ENCODE measurements around the gene MAN2B2.

The MAN2B2 gene

DNA sequence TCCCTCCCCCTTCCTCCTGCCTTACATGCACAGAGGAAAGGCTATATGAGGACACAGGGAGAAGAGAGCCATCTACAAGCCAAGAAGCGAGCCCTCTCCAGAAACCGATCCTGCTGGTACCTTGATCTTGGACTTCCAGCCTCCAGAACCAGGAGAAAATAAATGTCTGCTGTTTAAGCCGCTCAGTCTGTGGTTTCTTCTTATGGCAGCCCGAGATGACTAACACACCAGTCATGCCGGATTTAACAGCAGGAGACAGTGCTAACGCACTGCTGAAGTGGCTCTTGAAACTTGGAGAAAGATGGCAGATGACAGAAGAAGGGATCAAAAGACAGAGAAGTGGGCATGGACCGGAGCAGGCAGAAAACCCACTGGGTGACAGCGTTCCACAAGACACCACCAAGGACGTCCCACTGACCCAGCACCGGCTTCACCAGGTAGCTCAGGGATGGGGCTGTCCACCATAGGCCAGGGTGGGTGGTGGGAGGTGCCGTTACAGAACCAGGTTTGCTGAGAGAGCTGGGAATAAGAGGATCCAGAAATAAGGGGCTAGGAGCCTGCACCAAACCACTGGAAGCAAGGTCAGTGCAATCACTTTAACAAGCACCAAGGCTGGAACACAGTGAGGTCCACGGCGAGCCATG is 6.2 kb upstream of the MAN2B2 start:
- FAIRE-seq (no peak), DNase-seq (ENCODE audit: insufficient read length) (no peak)
- TF ChIP-seq TAF1 (IDR thresholded peaks at IDR 0.05; ENCODE audit: borderline replicate concordance, low read depth, low read length) = no peak
- TF ChIP-seq POLR2AphosphoS5 (IDR thresholded peaks at IDR 0.05; ENCODE audit: low read depth, low read length) = no peak
- TF ChIP-seq POLR2A (IDR thresholded peaks at IDR 0.05; ENCODE audit: low read depth, low read length) = no peak

DNA sequence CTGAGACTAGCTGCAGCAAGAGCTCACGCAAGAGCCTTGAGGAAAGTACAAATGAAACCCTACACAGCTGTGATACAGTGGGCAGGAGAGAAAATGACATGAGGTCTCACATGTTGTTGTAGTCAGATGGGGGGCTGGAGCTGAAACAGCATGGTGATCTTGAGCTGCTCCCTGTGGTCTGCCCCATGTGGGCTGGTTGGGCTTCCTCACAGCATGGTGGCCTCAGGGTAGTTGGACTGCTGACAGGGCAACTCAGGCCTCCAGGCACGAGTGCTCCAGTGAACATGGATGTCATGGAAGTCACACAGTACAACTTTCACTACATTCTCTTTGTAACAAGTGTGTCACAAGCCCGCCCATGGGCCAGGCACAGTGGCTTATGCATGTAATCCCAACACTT is 3.4 kb upstream of the MAN2B2 start:
- TF ChIP-seq POLR2A (IDR thresholded peaks at IDR 0.05; ENCODE audit: low read depth, low read length) (no peak), TAF1 (IDR thresholded peaks at IDR 0.05; ENCODE audit: borderline replicate concordance, low read depth, low read length) (no peak), POLR2AphosphoS5 (IDR thresholded peaks at IDR 0.05; ENCODE audit: low read depth, low read length) (no peak)
- no peak for FAIRE-seq
- no peak for DNase-seq (ENCODE audit: insufficient read length)

DNA sequence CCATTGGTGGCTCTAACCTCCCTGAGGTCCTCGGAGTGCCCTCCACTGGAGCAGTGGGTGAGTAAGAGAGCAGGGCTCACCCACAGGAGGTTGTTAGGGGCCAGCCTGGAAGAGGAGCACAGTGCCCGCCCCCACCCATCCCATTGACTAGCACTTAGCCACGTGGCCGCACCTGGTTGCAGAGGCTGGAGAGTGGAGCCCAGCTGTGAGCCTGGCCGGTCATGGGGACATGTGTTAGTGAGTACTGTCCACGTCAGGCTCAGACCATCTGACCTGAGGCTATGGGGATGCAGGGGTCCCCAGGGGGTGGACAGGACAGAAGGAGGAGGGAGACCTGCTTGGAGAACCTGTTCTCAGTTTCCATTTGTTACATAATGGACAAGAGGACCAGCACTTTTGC is 1.4 kb upstream of the MAN2B2 start:
- TF ChIP-seq POLR2A (IDR thresholded peaks at IDR 0.05; ENCODE audit: low read depth, low read length) = no peak
- TF ChIP-seq POLR2AphosphoS5 (IDR thresholded peaks at IDR 0.05; ENCODE audit: low read depth, low read length) = no peak
- TF ChIP-seq TAF1 (IDR thresholded peaks at IDR 0.05; ENCODE audit: borderline replicate concordance, low read depth, low read length) = no peak
- FAIRE-seq = no peak
- DNase-seq (ENCODE audit: insufficient read length) = no peak

DNA sequence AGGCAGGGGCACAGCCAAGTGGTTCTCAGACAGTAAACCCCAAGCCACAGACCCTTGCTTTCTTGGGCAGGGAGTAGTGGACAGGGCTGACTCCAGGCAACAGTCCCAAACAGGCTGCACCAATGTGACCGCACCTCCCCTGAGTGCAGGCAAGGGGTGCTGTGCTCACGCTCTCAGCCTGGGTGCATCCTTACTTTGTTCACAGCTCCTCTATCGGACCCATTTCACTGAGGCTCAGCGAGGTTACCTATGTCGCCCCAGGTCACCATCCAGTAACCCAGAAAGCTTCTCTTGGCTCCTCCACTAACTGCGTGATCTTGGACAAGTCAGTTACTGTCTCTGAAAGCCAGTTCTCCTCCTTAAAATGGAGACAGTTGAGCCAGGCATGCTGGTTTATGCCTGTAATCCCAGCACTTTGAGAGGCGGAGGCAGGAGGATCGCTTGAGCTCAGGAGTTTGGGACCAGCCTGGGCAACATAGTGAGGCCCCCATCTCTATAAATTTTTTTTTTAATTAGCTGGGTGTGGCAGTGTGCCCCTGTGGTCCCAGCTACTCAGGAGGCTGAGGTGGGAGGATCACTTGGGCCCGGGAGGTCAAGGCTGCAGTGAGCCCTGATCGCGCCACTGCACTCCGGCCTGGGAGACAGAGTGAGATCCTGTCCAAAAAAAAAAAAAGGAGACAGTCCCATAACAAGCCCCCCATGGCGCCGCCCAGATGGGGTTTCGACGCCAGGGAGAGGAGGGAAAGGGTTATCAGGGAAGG is 823 bp upstream of the MAN2B2 start:
- DNase-seq (ENCODE audit: insufficient read length) (no peak), FAIRE-seq (no peak)
- TF ChIP-seq TAF1 (IDR thresholded peaks at IDR 0.05; ENCODE audit: borderline replicate concordance, low read depth, low read length) = no peak
- no peak for TF ChIP-seq POLR2A (IDR thresholded peaks at IDR 0.05; ENCODE audit: low read depth, low read length)
- no peak for TF ChIP-seq POLR2AphosphoS5 (IDR thresholded peaks at IDR 0.05; ENCODE audit: low read depth, low read length)

DNA sequence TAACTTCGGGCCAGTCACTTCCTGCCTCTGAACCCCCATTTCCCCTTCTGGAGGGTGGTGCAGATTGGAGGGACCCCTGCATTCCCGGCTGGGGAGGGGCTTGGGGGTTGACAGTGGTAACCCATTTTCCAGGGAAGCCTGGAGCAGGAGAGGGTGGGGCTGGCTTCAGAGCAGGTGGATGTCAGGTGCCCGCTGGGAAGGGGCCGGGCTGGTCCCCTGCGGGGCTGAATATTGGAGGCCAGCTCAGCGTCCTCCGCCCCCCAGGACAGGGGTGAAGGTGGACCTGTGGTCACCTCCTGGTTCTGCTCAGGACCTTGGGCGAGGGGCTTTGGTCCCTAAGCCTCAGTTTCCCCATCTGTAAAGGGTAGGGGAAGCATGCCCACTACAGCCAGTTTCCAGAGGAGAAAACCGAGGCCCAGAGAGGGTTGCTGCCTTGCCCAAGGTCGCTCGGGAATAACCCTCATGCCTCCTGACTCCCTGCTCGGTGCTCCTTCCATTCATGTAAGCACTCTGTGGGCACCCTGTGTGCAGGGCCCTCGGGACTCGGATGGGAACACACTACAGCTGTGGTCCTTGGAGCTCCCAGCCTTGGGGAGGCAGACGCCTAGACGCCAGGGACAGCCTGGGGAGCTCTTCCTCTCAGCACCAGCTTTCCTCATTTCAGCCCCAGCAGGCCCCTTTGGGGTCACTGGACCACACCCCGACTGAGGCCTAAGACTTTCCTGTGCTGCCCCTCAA is 683 bp downstream of the MAN2B2 start:
- DNase-seq (ENCODE audit: insufficient read length) (no peak), FAIRE-seq (no peak)
- TF ChIP-seq TAF1 (IDR thresholded peaks at IDR 0.05; ENCODE audit: borderline replicate concordance, low read depth, low read length) (no peak), POLR2AphosphoS5 (IDR thresholded peaks at IDR 0.05; ENCODE audit: low read depth, low read length) (no peak), POLR2A (IDR thresholded peaks at IDR 0.05; ENCODE audit: low read depth, low read length) (no peak)

DNA sequence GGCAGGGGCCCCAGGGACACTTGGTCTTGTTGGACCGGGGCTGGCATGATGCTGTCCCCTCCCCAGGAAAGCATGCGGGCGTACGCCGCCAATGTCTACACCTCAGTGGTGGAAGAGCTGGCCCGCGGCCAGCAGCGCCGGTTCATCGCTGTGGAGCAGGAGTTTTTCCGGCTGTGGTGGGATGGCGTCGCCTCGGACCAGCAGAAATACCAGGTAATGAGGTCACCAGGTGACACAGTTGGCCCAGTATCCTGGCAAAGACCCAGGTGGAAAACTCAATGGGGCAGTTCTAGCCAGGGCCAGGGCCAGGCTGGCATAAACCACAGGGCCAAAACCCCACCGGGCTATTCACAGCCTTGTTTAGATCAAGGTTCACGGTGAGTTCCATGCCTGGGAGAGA is 1.5 kb downstream of the MAN2B2 start:
- DNase-seq (ENCODE audit: insufficient read length) = no peak
- TF ChIP-seq POLR2A (IDR thresholded peaks at IDR 0.05; ENCODE audit: low read depth, low read length) = no peak
- no peak for TF ChIP-seq POLR2AphosphoS5 (IDR thresholded peaks at IDR 0.05; ENCODE audit: low read depth, low read length)
- no peak for TF ChIP-seq TAF1 (IDR thresholded peaks at IDR 0.05; ENCODE audit: borderline replicate concordance, low read depth, low read length)

DNA sequence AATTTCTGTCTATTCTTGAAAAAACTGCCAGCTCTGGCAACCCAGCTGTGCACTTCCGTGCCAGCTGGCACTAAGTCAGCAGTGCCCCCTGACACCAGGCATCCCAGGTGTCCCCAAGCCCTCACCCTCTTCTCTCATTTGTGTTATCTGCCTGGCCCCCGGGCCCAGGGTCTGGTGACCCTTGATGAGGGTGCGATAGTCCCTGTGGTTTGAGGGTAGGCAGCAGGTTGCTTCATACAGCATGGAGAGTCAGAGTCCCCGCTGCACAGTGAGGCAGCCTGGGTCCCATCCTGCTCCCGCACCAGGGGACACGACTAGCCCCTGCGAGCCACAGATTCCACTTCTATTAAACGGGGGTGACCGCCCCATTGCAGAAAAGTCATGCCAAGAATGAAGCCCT is 1.9 kb downstream of the MAN2B2 start:
- TF ChIP-seq TAF1 (IDR thresholded peaks at IDR 0.05; ENCODE audit: borderline replicate concordance, low read depth, low read length) = no peak
- TF ChIP-seq POLR2AphosphoS5 (IDR thresholded peaks at IDR 0.05; ENCODE audit: low read depth, low read length) = no peak
- TF ChIP-seq POLR2A (IDR thresholded peaks at IDR 0.05; ENCODE audit: low read depth, low read length) = no peak
- no peak for DNase-seq (ENCODE audit: insufficient read length)
- FAIRE-seq = no peak

More for the DNA sequence above, 1.5 kb downstream of the MAN2B2 start:
- FAIRE-seq = no peak

DNA sequence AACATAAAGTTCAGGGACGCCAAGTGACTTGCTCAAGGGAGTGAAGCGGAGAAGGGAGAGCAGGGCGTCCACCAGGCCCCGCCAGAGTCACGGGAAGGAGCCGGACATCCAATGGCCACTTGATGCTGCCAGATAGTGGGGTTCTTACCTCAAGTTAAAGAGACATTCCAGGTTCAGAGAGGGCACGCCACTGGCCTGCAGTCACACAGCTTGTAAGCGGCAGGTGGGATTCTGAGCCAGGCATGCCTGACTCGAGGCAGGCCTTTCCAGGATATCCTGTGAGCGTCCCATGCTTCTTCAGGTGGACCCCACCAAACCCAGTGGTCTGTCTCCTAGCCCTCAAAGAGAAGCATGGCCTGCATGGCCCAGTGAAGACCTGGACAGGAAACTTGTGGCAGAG is 2.4 kb downstream of the MAN2B2 start:
- FAIRE-seq (no peak), DNase-seq (ENCODE audit: insufficient read length) (no peak)
- no peak for TF ChIP-seq POLR2A (IDR thresholded peaks at IDR 0.05; ENCODE audit: low read depth, low read length)
- no peak for TF ChIP-seq POLR2AphosphoS5 (IDR thresholded peaks at IDR 0.05; ENCODE audit: low read depth, low read length)
- TF ChIP-seq TAF1 (IDR thresholded peaks at IDR 0.05; ENCODE audit: borderline replicate concordance, low read depth, low read length) = no peak

DNA sequence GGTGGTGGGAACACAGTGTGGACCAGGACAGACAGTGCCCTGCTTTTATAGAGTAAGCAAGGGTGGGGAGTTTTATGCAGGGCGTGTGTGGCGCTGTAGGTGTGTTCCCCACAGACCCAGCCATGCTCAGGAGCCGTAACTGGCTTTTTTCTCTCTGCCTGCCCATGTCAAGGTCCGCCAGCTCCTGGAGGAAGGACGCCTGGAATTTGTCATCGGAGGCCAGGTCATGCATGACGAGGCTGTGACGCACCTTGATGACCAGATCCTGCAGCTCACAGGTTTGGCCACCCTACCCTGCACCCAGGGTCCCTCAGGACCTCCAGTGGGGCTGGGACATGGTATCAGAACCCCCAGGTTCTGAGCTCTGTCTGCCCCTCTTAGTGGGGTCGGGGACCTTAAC is 3.2 kb downstream of the MAN2B2 start:
- DNase-seq (ENCODE audit: insufficient read length) = no peak
- no peak for FAIRE-seq
- TF ChIP-seq TAF1 (IDR thresholded peaks at IDR 0.05; ENCODE audit: borderline replicate concordance, low read depth, low read length) (no peak), POLR2A (IDR thresholded peaks at IDR 0.05; ENCODE audit: low read depth, low read length) (no peak), POLR2AphosphoS5 (IDR thresholded peaks at IDR 0.05; ENCODE audit: low read depth, low read length) (no peak)

DNA sequence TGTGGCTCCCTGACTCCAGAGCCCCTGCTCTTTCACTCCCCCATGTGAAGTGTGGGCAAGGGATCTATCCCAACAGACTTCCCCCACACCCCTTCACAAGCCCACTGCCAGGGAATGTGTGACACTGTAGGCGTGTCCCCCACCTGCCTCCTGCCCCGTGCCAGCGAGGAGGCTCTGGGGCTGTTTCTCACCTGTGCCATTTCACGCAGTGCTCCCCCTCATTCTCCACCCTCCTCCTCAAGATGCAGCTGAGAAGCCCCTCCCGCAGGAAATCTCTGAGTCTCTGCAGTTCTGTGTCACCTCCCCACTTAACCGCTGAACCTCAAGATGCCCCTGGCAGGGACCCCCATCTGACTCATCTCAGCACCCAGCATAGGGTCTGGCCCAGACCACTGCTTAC is 5.4 kb downstream of the MAN2B2 start:
- DNase-seq (ENCODE audit: insufficient read length) (no peak), FAIRE-seq (no peak)
- no peak for TF ChIP-seq POLR2AphosphoS5 (IDR thresholded peaks at IDR 0.05; ENCODE audit: low read depth, low read length)
- no peak for TF ChIP-seq TAF1 (IDR thresholded peaks at IDR 0.05; ENCODE audit: borderline replicate concordance, low read depth, low read length)
- TF ChIP-seq POLR2A (IDR thresholded peaks at IDR 0.05; ENCODE audit: low read depth, low read length) = no peak

DNA sequence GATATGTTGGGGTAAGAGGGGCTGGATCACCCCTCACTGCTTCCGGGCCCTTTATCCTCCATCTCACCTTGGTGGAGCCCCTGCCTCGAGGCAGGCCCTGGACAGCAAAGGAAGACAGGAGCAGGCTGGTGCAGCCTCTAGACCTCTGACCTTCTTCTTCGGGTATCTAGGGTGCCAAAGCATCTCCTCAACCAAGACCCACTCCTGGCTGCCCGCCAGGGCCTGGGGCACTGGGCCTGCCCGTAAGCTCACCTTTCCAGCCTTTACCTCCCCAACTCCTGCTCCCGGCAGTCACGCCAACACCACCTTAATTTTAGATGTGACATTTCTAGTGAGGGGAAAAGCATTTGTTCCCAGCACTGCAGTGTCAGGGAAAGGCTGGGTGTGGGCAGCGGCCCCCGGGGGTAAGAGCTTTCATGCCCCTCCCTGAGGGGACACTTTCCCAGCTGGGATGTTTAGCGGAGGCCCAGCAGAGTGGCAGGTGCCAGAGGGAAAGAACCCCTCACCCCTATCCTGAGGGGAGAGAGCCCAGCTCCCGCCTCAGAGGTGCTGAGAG is 6.7 kb downstream of the MAN2B2 start:
- no peak for FAIRE-seq
- TF ChIP-seq POLR2A (IDR thresholded peaks at IDR 0.05; ENCODE audit: low read depth, low read length) (no peak), TAF1 (IDR thresholded peaks at IDR 0.05; ENCODE audit: borderline replicate concordance, low read depth, low read length) (no peak), POLR2AphosphoS5 (IDR thresholded peaks at IDR 0.05; ENCODE audit: low read depth, low read length) (no peak)
- no peak for DNase-seq (ENCODE audit: insufficient read length)
